GM19455 (cell line): Measurements from ENCODE around the gene TSHZ2.

Experiments
- ATAC-seq: cut with Tn5 transposase; IDR thresholded peaks from one replicate; pipeline ENCODE4 v1.9.1; 2021; ENCODE audit not compliant: unreplicated experiment

The TSHZ2 gene

GRCh38 chr20:52972190-52972937, at the start of gene TSHZ2:
TSHZ2 (plus strand) TSS chr20:52972358; CDS start chr20:52973294, 936 bp downstream.
- ATAC-seq: no peak

GRCh38 chr20:52922436-52922835, 49.7 kb upstream of the TSHZ2 start:
- ATAC-seq: no peak

- ATAC-seq: no peak
Observed at GRCh38 chr20:52923123-52923937, 48.8 kb upstream of the TSHZ2 start.

- ATAC-seq: no peak
Observed at GRCh38 chr20:52924411-52925271, 47.5 kb upstream of the TSHZ2 start.

- ATAC-seq: no peak
Observed at GRCh38 chr20:52926505-52926904, 45.7 kb upstream of the TSHZ2 start.

GRCh38 chr20:52933867-52934266, 38.3 kb upstream of the TSHZ2 start:
- no peak for ATAC-seq

GRCh38 chr20:52936351-52937340, 35.5 kb upstream of the TSHZ2 start:
- ATAC-seq: no peak

- ATAC-seq: no peak
Observed at GRCh38 chr20:52937591-52938100, 34.5 kb upstream of the TSHZ2 start.

GRCh38 chr20:52939141-52939540, 33.0 kb upstream of the TSHZ2 start:
- no peak for ATAC-seq

GRCh38 chr20:52941808-52942207, 30.4 kb upstream of the TSHZ2 start:
- ATAC-seq: no peak

GRCh38 chr20:52943185-52943841, 28.8 kb upstream of the TSHZ2 start:
- ATAC-seq: no peak

GRCh38 chr20:52945268-52945667, 26.9 kb upstream of the TSHZ2 start:
- ATAC-seq: no peak

- ATAC-seq: no peak
Observed at GRCh38 chr20:52945862-52946522, 26.2 kb upstream of the TSHZ2 start.

- ATAC-seq: no peak
Observed at GRCh38 chr20:52948491-52948890, 23.7 kb upstream of the TSHZ2 start.

GRCh38 chr20:52953020-52953419, 19.1 kb upstream of the TSHZ2 start:
- ATAC-seq: no peak

- ATAC-seq: no peak
Observed at GRCh38 chr20:52954849-52955248, 17.3 kb upstream of the TSHZ2 start.

GRCh38 chr20:52958211-52958610, 13.9 kb upstream of the TSHZ2 start:
- no peak for ATAC-seq

GRCh38 chr20:52959125-52959524, 13.0 kb upstream of the TSHZ2 start:
- ATAC-seq: no peak

- ATAC-seq: no peak
Observed at GRCh38 chr20:52962183-52962582, 10.0 kb upstream of the TSHZ2 start.
